Prostate gland (tissue), 2 donors: ENCODE data around the gene ACER3.
"Not testable (repeated sequence)": the region's sequence is repeated elsewhere in the genome, so short reads cannot be mapped to it uniquely, and the experiment has no call there.

Experiments used
- POLR2A ChIP-seq: fragments of 450-650 bp; IDR thresholded peaks from one replicate; pipeline ENCODE4 v1.6.1; 2016; ENCODE audit warnings: antibody characterized with exemption, mild to moderate bottlenecking
- POLR2AphosphoS5 ChIP-seq: sonication (generic); formaldehyde crosslinking; IDR thresholded peaks from one replicate; pipeline ENCODE4 v1.6.1; 2017; ENCODE audit warnings: antibody characterized with exemption
- TF ChIP-seq, protein P1 (sequence below), 4 experiments: fragments of 200-600 bp in 2 of 4; fragments of 450-650 bp in 2 of 4; sonication (generic) in 2 of 4; IDR thresholded peaks; 1 replicate in 3 of 4; 2 replicates in 1 of 4; pipeline ENCODE4 v1.5.1; 2016 to 2019; ENCODE audit warnings: antibody characterized with exemption in 4 of 4, mild to moderate bottlenecking in 2 of 4, moderate library complexity in 2 of 4

DNA sequence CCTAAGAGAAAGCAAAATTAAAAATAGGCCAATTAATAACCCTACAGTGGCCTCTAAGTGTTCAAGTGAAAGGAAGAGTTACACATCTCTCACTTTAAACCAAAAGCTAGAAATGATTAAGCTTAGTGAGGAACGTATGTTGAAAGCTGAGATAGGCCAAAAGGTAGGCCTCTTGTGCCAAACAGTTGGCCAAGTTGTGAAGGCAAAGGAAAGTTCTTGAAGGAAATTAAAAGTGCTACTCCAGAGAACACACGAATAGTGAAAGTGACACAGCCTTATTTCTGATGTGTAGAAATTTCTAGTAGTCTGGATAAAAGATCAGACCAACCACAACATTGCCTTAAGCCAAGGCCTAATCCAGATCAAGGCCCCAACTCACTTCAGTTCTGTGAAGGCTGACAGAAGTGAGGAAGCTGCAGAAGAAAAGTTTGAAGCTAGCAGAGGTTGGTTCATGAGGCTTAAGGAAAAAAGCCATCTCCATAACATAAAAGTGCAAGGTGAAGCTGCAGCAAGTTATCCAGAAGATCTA is 157.7 kb downstream of the ACER3 start:
- TF ChIP-seq POLR2A, POLR2AphosphoS5: not testable (repeated sequence)
- TF ChIP-seq, protein P1, sequence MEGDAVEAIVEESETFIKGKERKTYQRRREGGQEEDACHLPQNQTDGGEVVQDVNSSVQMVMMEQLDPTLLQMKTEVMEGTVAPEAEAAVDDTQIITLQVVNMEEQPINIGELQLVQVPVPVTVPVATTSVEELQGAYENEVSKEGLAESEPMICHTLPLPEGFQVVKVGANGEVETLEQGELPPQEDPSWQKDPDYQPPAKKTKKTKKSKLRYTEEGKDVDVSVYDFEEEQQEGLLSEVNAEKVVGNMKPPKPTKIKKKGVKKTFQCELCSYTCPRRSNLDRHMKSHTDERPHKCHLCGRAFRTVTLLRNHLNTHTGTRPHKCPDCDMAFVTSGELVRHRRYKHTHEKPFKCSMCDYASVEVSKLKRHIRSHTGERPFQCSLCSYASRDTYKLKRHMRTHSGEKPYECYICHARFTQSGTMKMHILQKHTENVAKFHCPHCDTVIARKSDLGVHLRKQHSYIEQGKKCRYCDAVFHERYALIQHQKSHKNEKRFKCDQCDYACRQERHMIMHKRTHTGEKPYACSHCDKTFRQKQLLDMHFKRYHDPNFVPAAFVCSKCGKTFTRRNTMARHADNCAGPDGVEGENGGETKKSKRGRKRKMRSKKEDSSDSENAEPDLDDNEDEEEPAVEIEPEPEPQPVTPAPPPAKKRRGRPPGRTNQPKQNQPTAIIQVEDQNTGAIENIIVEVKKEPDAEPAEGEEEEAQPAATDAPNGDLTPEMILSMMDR (IDR thresholded peaks at IDR 0.05) = not testable (repeated sequence)
